ENCODE results near the gene CAMTA1. TPM values are rescaled to one million over a fixed set of nuclear protein-coding genes. Genes with fewer than 3 reads are reported as not detected.

The CAMTA1 gene
- total RNA-seq, 1 experiment from 2014 or later = 118 TPM

- Histone ChIP-seq H3K27me3 (ENCODE audit: low read length) (no peaks in the 10 kb centered on the region), H3K9me3 (ENCODE audit: low read length) (no peaks in the 10 kb centered on the region), H3K4me2 (ENCODE audit: low read depth, low read length, poor library complexity, severe bottlenecking) (no peak overlapping the region), H3K36me3 (ENCODE audit: insufficient read depth, low read length) (no peaks in the 10 kb centered on the region), H3K9ac (ENCODE audit: low read length) (no peak overlapping the region), H2AFZ (ENCODE audit: low read length) (no peak overlapping the region), H3K4me1 (ENCODE audit: low read length) (peaks cover 4% of the 10 kb centered on the region; the same call in 1 of the 2 replicates), H3K9me2 (replicated peaks; ENCODE audit: insufficient read depth, low read length) (no peaks in the 10 kb centered on the region), H3K79me2 (ENCODE audit: low read length) (no peaks in the 10 kb centered on the region), H4K20me1 (ENCODE audit: insufficient read depth, low read depth, low read length) (no peaks in the 10 kb centered on the region; the same call in 1 of the 2 replicates), H3K27ac (ENCODE audit: low read length) (no peak overlapping the region), H3K4me3 (ENCODE audit: low read length) (no peak overlapping the region)
- DNase-seq = no peak
Observed at GRCh38 chr1:7674972-7675371, 889.7 kb downstream of the CAMTA1 start.

- DNase-seq = no peak
- Histone ChIP-seq H2AFZ (ENCODE audit: low read length) (no peak overlapping the region), H3K79me2 (ENCODE audit: low read length) (no peaks in the 10 kb centered on the region), H3K4me1 (ENCODE audit: low read length) (peaks cover 4% of the 10 kb centered on the region; the same call in 1 of the 2 replicates), H3K27ac (ENCODE audit: low read length) (no peak overlapping the region), H3K9me2 (replicated peaks; ENCODE audit: insufficient read depth, low read length) (no peaks in the 10 kb centered on the region), H3K9me3 (ENCODE audit: low read length) (no peaks in the 10 kb centered on the region), H3K4me2 (ENCODE audit: low read depth, low read length, poor library complexity, severe bottlenecking) (no peak overlapping the region), H3K4me3 (ENCODE audit: low read length) (no peak overlapping the region), H3K36me3 (ENCODE audit: insufficient read depth, low read length) (no peaks in the 10 kb centered on the region), H3K27me3 (ENCODE audit: low read length) (no peaks in the 10 kb centered on the region), H3K9ac (ENCODE audit: low read length) (no peak overlapping the region), H4K20me1 (ENCODE audit: insufficient read depth, low read depth, low read length) (no peaks in the 10 kb centered on the region; the same call in 1 of the 2 replicates)
Observed at GRCh38 chr1:7675431-7676273, 890.4 kb downstream of the CAMTA1 start.

- Histone ChIP-seq H3K27ac (ENCODE audit: low read length) (no peak overlapping the region), H3K4me1 (ENCODE audit: low read length) (peaks cover 4% of the 10 kb centered on the region; the same call in 1 of the 2 replicates), H3K27me3 (ENCODE audit: low read length) (no peaks in the 10 kb centered on the region), H3K79me2 (ENCODE audit: low read length) (no peaks in the 10 kb centered on the region), H3K4me3 (ENCODE audit: low read length) (no peak overlapping the region), H3K9me2 (replicated peaks; ENCODE audit: insufficient read depth, low read length) (no peaks in the 10 kb centered on the region), H3K36me3 (ENCODE audit: insufficient read depth, low read length) (no peaks in the 10 kb centered on the region), H2AFZ (ENCODE audit: low read length) (no peak overlapping the region), H4K20me1 (ENCODE audit: insufficient read depth, low read depth, low read length) (no peaks in the 10 kb centered on the region), H3K9me3 (ENCODE audit: low read length) (no peaks in the 10 kb centered on the region), H3K9ac (ENCODE audit: low read length) (no peak overlapping the region), H3K4me2 (ENCODE audit: low read depth, low read length, poor library complexity, severe bottlenecking) (no peak overlapping the region)
- DNase-seq = no peak
Observed at GRCh38 chr1:7676274-7676945, 891.2 kb downstream of the CAMTA1 start.

- H3K79me2 ChIP-seq (ENCODE audit: low read length) = no peaks in the 10 kb centered on the region
- no peak overlapping the region for H3K4me2 ChIP-seq (ENCODE audit: low read depth, low read length, poor library complexity, severe bottlenecking)
- DNase-seq = no peak
- H3K27ac ChIP-seq (ENCODE audit: low read length) = no peak overlapping the region
- no peak overlapping the region for H2AFZ ChIP-seq (ENCODE audit: low read length)
- peaks cover 4% of the 10 kb centered on the region; the same call in 1 of the 2 replicates for H3K4me1 ChIP-seq (ENCODE audit: low read length)
- H3K9me2 ChIP-seq (replicated peaks; ENCODE audit: insufficient read depth, low read length) = no peaks in the 10 kb centered on the region
- no peaks in the 10 kb centered on the region for H3K9me3 ChIP-seq (ENCODE audit: low read length)
- H3K36me3 ChIP-seq (ENCODE audit: insufficient read depth, low read length) = no peaks in the 10 kb centered on the region
- H3K9ac ChIP-seq (ENCODE audit: low read length) = no peak overlapping the region
- no peaks in the 10 kb centered on the region for H3K27me3 ChIP-seq (ENCODE audit: low read length)
- no peak overlapping the region for H3K4me3 ChIP-seq (ENCODE audit: low read length)
- no peaks in the 10 kb centered on the region for H4K20me1 ChIP-seq (ENCODE audit: insufficient read depth, low read depth, low read length)
Observed at GRCh38 chr1:7677111-7677510, 891.9 kb downstream of the CAMTA1 start.

GRCh38 chr1:7677815-7678214 is 892.6 kb downstream of the CAMTA1 start:
- H3K36me3 ChIP-seq (ENCODE audit: insufficient read depth, low read length) = no peaks in the 10 kb centered on the region
- H4K20me1 ChIP-seq (ENCODE audit: insufficient read depth, low read depth, low read length) = no peaks in the 10 kb centered on the region
- no peak overlapping the region for H3K4me2 ChIP-seq (ENCODE audit: low read depth, low read length, poor library complexity, severe bottlenecking)
- no peak overlapping the region for H2AFZ ChIP-seq (ENCODE audit: low read length)
- H3K27me3 ChIP-seq (ENCODE audit: low read length) = no peaks in the 10 kb centered on the region
- H3K79me2 ChIP-seq (ENCODE audit: low read length) = no peaks in the 10 kb centered on the region
- H3K9ac ChIP-seq (ENCODE audit: low read length) = no peak overlapping the region
- H3K9me3 ChIP-seq (ENCODE audit: low read length) = no peaks in the 10 kb centered on the region
- no peak overlapping the region for H3K27ac ChIP-seq (ENCODE audit: low read length)
- H3K4me3 ChIP-seq (ENCODE audit: low read length) = no peak overlapping the region
- peaks cover 3% of the 10 kb centered on the region; the same call in 1 of the 2 replicates for H3K4me1 ChIP-seq (ENCODE audit: low read length)
- DNase-seq = no peak
- H3K9me2 ChIP-seq (replicated peaks; ENCODE audit: insufficient read depth, low read length) = no peaks in the 10 kb centered on the region

GRCh38 chr1:7678491-7679158 is 893.4 kb downstream of the CAMTA1 start:
- no peak overlapping the region for H2AFZ ChIP-seq (ENCODE audit: low read length)
- no peak overlapping the region for H3K4me2 ChIP-seq (ENCODE audit: low read depth, low read length, poor library complexity, severe bottlenecking)
- H3K4me1 ChIP-seq (ENCODE audit: low read length) = no peaks in the 10 kb centered on the region
- DNase-seq = no peak
- H4K20me1 ChIP-seq (ENCODE audit: insufficient read depth, low read depth, low read length) = no peaks in the 10 kb centered on the region
- H3K79me2 ChIP-seq (ENCODE audit: low read length) = no peaks in the 10 kb centered on the region
- no peak overlapping the region for H3K9ac ChIP-seq (ENCODE audit: low read length)
- H3K9me3 ChIP-seq (ENCODE audit: low read length) = no peaks in the 10 kb centered on the region
- H3K9me2 ChIP-seq (replicated peaks; ENCODE audit: insufficient read depth, low read length) = no peaks in the 10 kb centered on the region
- no peak overlapping the region for H3K4me3 ChIP-seq (ENCODE audit: low read length)
- no peaks in the 10 kb centered on the region for H3K27me3 ChIP-seq (ENCODE audit: low read length)
- no peaks in the 10 kb centered on the region for H3K36me3 ChIP-seq (ENCODE audit: insufficient read depth, low read length)
- H3K27ac ChIP-seq (ENCODE audit: low read length) = no peak overlapping the region

- Histone ChIP-seq H3K9ac (ENCODE audit: low read length) (no peak overlapping the region), H3K4me3 (ENCODE audit: low read length) (no peak overlapping the region), H3K4me2 (ENCODE audit: low read depth, low read length, poor library complexity, severe bottlenecking) (no peak overlapping the region), H2AFZ (ENCODE audit: low read length) (no peak overlapping the region), H3K36me3 (ENCODE audit: insufficient read depth, low read length) (no peaks in the 10 kb centered on the region), H3K9me2 (replicated peaks; ENCODE audit: insufficient read depth, low read length) (no peaks in the 10 kb centered on the region), H3K4me1 (ENCODE audit: low read length) (no peaks in the 10 kb centered on the region), H3K9me3 (ENCODE audit: low read length) (no peaks in the 10 kb centered on the region), H3K27ac (ENCODE audit: low read length) (no peak overlapping the region), H3K27me3 (ENCODE audit: low read length) (no peaks in the 10 kb centered on the region), H4K20me1 (ENCODE audit: insufficient read depth, low read depth, low read length) (no peaks in the 10 kb centered on the region), H3K79me2 (ENCODE audit: low read length) (no peaks in the 10 kb centered on the region)
- DNase-seq = no peak
Observed at GRCh38 chr1:7679159-7679872, 894.1 kb downstream of the CAMTA1 start.
